ENCODE measurements around the gene OLFML2B.

OLFML2B gene

DNA sequence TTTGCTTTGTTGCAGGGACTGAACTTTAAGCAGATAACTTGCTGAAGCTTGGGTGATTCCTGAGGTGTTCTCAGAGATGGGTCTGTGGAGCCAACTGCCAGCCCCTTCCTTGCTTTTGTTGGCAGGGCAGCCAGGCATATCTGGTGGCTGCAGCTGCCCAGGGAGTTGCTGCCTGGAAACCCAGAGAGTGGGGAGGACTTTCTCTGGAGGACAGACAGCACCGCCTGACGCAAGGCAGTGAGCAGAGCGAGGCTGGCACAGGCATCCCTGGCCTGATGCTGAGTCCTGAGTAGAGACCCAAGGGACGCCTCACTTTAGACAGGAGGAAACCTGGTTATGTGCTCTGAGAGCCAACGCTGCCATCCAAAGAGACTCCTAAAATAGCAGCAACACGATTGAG is 9.8 kb upstream of the OLFML2B start:
- Histone ChIP-seq H3K9me2 (replicated peaks; ENCODE audit: low read depth, low read length) (no peaks in the 10 kb centered on the region), H3K36me3 (ENCODE audit: insufficient read depth, low read length) (no peaks in the 10 kb centered on the region), H3K4me3 (ENCODE audit: low read length, poor library complexity, severe bottlenecking) (no peak overlapping the region), H3K27me3 (ENCODE audit: insufficient read depth, low read length, poor library complexity, severe bottlenecking) (no peaks in the 10 kb centered on the region), H3K9me3 (ENCODE audit: insufficient read depth, low read depth, low read length) (no peaks in the 10 kb centered on the region), H2AFZ (ENCODE audit: low read length) (no peak overlapping the region), H3K4me1 (ENCODE audit: insufficient read depth, low read length, poor library complexity, severe bottlenecking) (no peaks in the 10 kb centered on the region), H3K79me2 (ENCODE audit: insufficient read depth, low read length) (no peaks in the 10 kb centered on the region), H3K4me2 (ENCODE audit: low read depth, low read length, poor library complexity, severe bottlenecking) (no peak overlapping the region), H3F3A (ENCODE audit: low read depth) (no peaks in the 10 kb centered on the region), H4K20me1 (ENCODE audit: insufficient read depth, low read length, poor library complexity, severe bottlenecking) (no peaks in the 10 kb centered on the region), H3K9ac (ENCODE audit: low read depth, low read length, poor library complexity, severe bottlenecking) (no peak overlapping the region)
- no peak for TF ChIP-seq EZH2phosphoT487 (IDR thresholded peaks at IDR 0.05; ENCODE audit: borderline replicate concordance)
- TF ChIP-seq, protein P1, sequence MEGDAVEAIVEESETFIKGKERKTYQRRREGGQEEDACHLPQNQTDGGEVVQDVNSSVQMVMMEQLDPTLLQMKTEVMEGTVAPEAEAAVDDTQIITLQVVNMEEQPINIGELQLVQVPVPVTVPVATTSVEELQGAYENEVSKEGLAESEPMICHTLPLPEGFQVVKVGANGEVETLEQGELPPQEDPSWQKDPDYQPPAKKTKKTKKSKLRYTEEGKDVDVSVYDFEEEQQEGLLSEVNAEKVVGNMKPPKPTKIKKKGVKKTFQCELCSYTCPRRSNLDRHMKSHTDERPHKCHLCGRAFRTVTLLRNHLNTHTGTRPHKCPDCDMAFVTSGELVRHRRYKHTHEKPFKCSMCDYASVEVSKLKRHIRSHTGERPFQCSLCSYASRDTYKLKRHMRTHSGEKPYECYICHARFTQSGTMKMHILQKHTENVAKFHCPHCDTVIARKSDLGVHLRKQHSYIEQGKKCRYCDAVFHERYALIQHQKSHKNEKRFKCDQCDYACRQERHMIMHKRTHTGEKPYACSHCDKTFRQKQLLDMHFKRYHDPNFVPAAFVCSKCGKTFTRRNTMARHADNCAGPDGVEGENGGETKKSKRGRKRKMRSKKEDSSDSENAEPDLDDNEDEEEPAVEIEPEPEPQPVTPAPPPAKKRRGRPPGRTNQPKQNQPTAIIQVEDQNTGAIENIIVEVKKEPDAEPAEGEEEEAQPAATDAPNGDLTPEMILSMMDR (conservative IDR thresholded peaks at IDR 0.05; ENCODE audit: low read length), result no peak

DNA sequence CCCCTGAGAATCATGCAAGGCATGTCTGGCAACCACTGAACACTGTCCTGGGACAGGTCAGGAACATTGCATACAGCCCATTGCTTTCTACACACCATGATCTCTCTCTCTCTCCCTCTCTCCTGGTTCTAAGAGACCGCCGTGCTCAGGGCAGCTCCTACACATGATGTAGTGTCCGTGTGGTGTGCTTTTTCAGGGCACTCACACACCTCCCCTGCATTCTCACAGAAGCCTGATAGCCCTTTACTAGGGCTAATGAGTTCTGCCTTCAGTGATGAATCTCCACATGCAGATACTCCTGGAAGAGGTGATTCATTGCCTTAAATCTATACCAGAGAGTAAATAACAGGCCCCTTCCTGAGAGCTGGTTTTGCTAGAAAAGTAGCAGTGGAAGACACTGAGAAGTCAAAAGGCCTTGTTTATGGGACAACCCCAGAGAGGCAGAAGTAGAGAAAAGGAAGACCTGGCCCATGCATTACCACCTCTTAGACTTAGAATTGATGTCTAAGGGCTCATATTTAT is 7.2 kb upstream of the OLFML2B start:
- no peaks in the 10 kb centered on the region for H3K27me3 ChIP-seq (ENCODE audit: insufficient read depth, low read length, poor library complexity, severe bottlenecking)
- no peak overlapping the region for H3K4me3 ChIP-seq (ENCODE audit: low read length, poor library complexity, severe bottlenecking)
- H3K9me3 ChIP-seq (ENCODE audit: insufficient read depth, low read depth, low read length), result no peaks in the 10 kb centered on the region
- H3K9ac ChIP-seq (ENCODE audit: low read depth, low read length, poor library complexity, severe bottlenecking), result no peak overlapping the region
- H3K79me2 ChIP-seq (ENCODE audit: insufficient read depth, low read length), result no peaks in the 10 kb centered on the region
- H2AFZ ChIP-seq (ENCODE audit: low read length), result no peak overlapping the region
- no peaks in the 10 kb centered on the region for H3K36me3 ChIP-seq (ENCODE audit: insufficient read depth, low read length)
- H4K20me1 ChIP-seq (ENCODE audit: insufficient read depth, low read length, poor library complexity, severe bottlenecking), result no peaks in the 10 kb centered on the region
- no peaks in the 10 kb centered on the region for H3K4me1 ChIP-seq (ENCODE audit: insufficient read depth, low read length, poor library complexity, severe bottlenecking)
- no peak overlapping the region for H3K4me2 ChIP-seq (ENCODE audit: low read depth, low read length, poor library complexity, severe bottlenecking)
- no peaks in the 10 kb centered on the region for H3K9me2 ChIP-seq (replicated peaks; ENCODE audit: low read depth, low read length)
- H3F3A ChIP-seq (ENCODE audit: low read depth), result no peaks in the 10 kb centered on the region
- no peak for TF ChIP-seq EZH2phosphoT487 (IDR thresholded peaks at IDR 0.05; ENCODE audit: borderline replicate concordance)
- TF ChIP-seq, protein P1 (conservative IDR thresholded peaks at IDR 0.05; ENCODE audit: low read length), result no peak

DNA sequence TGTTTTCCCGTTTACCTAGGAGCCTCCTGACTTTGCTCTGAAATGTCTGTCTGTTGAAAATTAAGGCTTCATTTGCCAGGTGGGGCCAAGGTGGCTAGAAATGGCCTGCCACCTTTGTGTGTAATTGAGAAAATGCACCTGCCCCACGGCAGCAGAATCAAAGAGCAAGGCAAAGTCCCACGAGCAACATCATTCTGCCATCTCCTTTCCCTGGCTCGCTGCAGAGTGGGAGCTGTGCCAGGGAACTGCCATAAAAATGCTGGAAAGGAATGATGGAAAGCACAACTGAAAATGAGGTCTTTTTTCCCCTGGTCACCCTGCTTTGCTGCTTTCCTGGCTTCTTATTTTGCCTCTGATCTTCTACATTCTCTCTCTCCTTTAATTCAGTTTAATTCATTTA is 5.5 kb upstream of the OLFML2B start:
- H3K4me1 ChIP-seq (ENCODE audit: insufficient read depth, low read length, poor library complexity, severe bottlenecking), result no peaks in the 10 kb centered on the region
- no peak overlapping the region for H2AFZ ChIP-seq (ENCODE audit: low read length)
- H3K79me2 ChIP-seq (ENCODE audit: insufficient read depth, low read length), result no peaks in the 10 kb centered on the region
- H3K4me3 ChIP-seq (ENCODE audit: low read length, poor library complexity, severe bottlenecking), result no peak overlapping the region
- no peaks in the 10 kb centered on the region for H3F3A ChIP-seq (ENCODE audit: low read depth)
- H3K4me2 ChIP-seq (ENCODE audit: low read depth, low read length, poor library complexity, severe bottlenecking), result no peak overlapping the region
- TF ChIP-seq EZH2phosphoT487 (IDR thresholded peaks at IDR 0.05; ENCODE audit: borderline replicate concordance), result no peak
- TF ChIP-seq, protein P1 (conservative IDR thresholded peaks at IDR 0.05; ENCODE audit: low read length), result no peak
- no peaks in the 10 kb centered on the region for H4K20me1 ChIP-seq (ENCODE audit: insufficient read depth, low read length, poor library complexity, severe bottlenecking)
- no peaks in the 10 kb centered on the region for H3K27me3 ChIP-seq (ENCODE audit: insufficient read depth, low read length, poor library complexity, severe bottlenecking)
- H3K9me3 ChIP-seq (ENCODE audit: insufficient read depth, low read depth, low read length), result no peaks in the 10 kb centered on the region
- no peaks in the 10 kb centered on the region for H3K9me2 ChIP-seq (replicated peaks; ENCODE audit: low read depth, low read length)
- no peak overlapping the region for H3K9ac ChIP-seq (ENCODE audit: low read depth, low read length, poor library complexity, severe bottlenecking)
- H3K36me3 ChIP-seq (ENCODE audit: insufficient read depth, low read length), result no peaks in the 10 kb centered on the region

Data from Loucy (cell line).